Mononuclear cell (primary cell): ENCODE data around the gene EEF1A2. TPM values are rescaled to one million over a fixed set of nuclear protein-coding genes. Genes with fewer than 3 reads are reported as not detected.
"Not testable (repeated sequence)": the region's sequence is repeated elsewhere in the genome, so short reads cannot be mapped to it uniquely, and the experiment has no call there.

Experiments
- H3K27me3 ChIP-seq: 2 replicates; pipeline ENCODE4 v1.6.0; 2011; ENCODE audit warnings: low read length, control low read depth; ENCODE audit not compliant: insufficient read depth
- H3K4me1 ChIP-seq: 2 replicates; pipeline ENCODE4 v1.5.1; 2011; ENCODE audit warnings: mild to moderate bottlenecking, low read length, control low read depth; ENCODE audit not compliant: insufficient read depth
- H3K4me3 ChIP-seq: 2 replicates; pipeline ENCODE4 v1.5.1; 2011; ENCODE audit warnings: mild to moderate bottlenecking, low read length, moderate library complexity
- H3K9me3 ChIP-seq: 2 replicates; pipeline ENCODE4 v1.5.1; 2011; ENCODE audit warnings: low read depth, mild to moderate bottlenecking, control low read depth, low read length
- total RNA-seq: library from RNA; depleted of rRNA; stranded (reverse); fragments of >200 nt; gene quantifications from one replicate; pipeline ENCODE4 v1.2.3, GENCODE V29; 2012

Gene EEF1A2
- total RNA-seq, 1 donor = 0.73 TPM

- H3K4me3 ChIP-seq = no peak overlapping the region
- peaks cover 21% of the 10 kb centered on the region for H3K4me1 ChIP-seq
- no peaks in the 10 kb centered on the region for H3K27me3 ChIP-seq
- no peaks in the 10 kb centered on the region for H3K9me3 ChIP-seq
Measured at GRCh38 chr20:63518946-63519667, 20.2 kb upstream of the EEF1A2 start.

GRCh38 chr20:63518351-63518861, 19.5 kb upstream of the EEF1A2 start:
- Histone ChIP-seq H3K4me3 (no peak overlapping the region), H3K4me1 (peaks cover 21% of the 10 kb centered on the region), H3K27me3 (no peaks in the 10 kb centered on the region), H3K9me3 (no peaks in the 10 kb centered on the region)

- Histone ChIP-seq H3K4me1 (peaks cover 21% of the 10 kb centered on the region), H3K4me3 (no peak overlapping the region), H3K9me3 (no peaks in the 10 kb centered on the region), H3K27me3 (peaks cover 3% of the 10 kb centered on the region)
Measured at GRCh38 chr20:63517376-63518309, 18.8 kb upstream of the EEF1A2 start.

DNA sequence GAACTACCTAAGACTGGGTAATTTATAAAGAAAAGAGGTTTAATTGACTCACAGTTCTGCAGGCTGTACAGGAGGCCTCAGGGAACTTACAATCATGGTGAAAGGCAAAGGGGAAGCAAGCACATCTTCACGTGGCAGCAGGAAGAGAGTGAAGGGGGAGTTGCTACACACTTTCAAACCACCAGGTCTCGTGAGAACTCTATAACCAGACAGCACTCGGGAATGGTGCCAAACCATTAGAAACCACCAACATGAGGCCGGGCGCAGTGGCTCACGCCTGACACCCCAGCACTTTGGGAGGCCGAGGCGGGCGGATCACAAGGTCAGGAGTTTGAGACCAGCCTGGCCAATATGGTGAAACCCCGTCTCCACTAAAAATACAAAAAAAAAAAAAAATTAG, 15.6 kb upstream of the EEF1A2 start:
- not testable (repeated sequence) for H3K4me1 ChIP-seq, H3K4me3 ChIP-seq, H3K9me3 ChIP-seq
- H3K27me3 ChIP-seq = peaks cover 11% of the 10 kb centered on the region

DNA sequence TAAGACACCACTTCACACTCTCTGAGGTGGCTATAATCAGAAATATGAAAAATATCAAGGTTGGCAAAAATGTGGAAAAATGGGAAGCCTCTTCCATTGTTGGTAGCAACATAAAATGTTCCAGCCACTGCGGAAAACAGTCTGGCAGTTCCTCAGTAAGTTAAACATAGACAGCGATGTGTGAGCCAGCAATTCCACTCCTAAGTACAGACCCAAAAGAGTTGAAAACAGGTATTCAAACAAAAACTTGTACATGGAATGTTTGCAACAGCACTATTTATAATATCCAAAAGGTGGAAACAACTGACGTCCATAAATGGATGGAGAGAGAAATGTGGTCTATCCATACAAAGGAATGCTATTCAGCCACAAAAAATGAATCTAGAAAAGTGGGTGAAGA, 14.3 kb upstream of the EEF1A2 start:
- Histone ChIP-seq H3K4me1 (no peaks in the 10 kb centered on the region), H3K4me3 (no peak overlapping the region), H3K27me3 (peaks cover 11% of the 10 kb centered on the region), H3K9me3 (no peaks in the 10 kb centered on the region)

GRCh38 chr20:63509088-63509564, 10.2 kb upstream of the EEF1A2 start:
- peaks cover 11% of the 10 kb centered on the region for H3K27me3 ChIP-seq
- H3K9me3 ChIP-seq = no peaks in the 10 kb centered on the region
- no peak overlapping the region for H3K4me3 ChIP-seq
- H3K4me1 ChIP-seq = no peaks in the 10 kb centered on the region

GRCh38 chr20:63508072-63508768, 9.3 kb upstream of the EEF1A2 start:
- no peaks in the 10 kb centered on the region for H3K4me1 ChIP-seq
- H3K27me3 ChIP-seq = peaks cover 11% of the 10 kb centered on the region
- no peaks in the 10 kb centered on the region for H3K9me3 ChIP-seq
- no peak overlapping the region for H3K4me3 ChIP-seq

- no peak overlapping the region for H3K4me3 ChIP-seq
- no peaks in the 10 kb centered on the region for H3K9me3 ChIP-seq
- no peaks in the 10 kb centered on the region for H3K4me1 ChIP-seq
- H3K27me3 ChIP-seq = peaks cover 4% of the 10 kb centered on the region
Measured at GRCh38 chr20:63507083-63507743, 8.3 kb upstream of the EEF1A2 start.

- no peak overlapping the region for H3K4me3 ChIP-seq
Measured at GRCh38 chr20:63505723-63506122, 6.8 kb upstream of the EEF1A2 start.

GRCh38 chr20:63505281-63505680, 6.4 kb upstream of the EEF1A2 start:
- Histone ChIP-seq H3K4me3 (no peak overlapping the region), H3K9me3 (no peaks in the 10 kb centered on the region), H3K27me3 (no peaks in the 10 kb centered on the region), H3K4me1 (no peaks in the 10 kb centered on the region)

More at GRCh38 chr20:63505723-63506122, 6.8 kb upstream of the EEF1A2 start:
- no peaks in the 10 kb centered on the region for H3K9me3 ChIP-seq
- no peaks in the 10 kb centered on the region for H3K27me3 ChIP-seq
- H3K4me1 ChIP-seq = no peaks in the 10 kb centered on the region

DNA sequence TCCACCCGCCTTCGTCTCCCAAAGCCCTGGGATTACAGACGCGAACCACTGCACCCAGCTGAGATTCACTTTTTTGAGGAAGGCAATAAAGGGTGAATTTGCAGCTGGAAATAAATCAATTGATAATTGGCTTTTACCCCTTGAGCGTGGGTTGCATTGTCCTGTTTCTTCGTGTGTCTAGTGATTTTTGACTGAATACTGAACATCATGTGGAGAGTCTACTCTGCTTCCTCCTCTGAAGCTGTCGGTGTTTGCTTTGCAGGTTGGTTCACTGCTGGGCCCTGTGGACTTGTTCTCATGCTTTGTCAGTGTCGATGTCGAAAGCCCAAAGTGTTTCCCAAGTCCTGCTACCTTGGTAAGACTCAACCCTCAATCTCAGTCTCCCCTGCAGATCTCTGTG, 5.8 kb upstream of the EEF1A2 start:
- H3K4me1 ChIP-seq = no peaks in the 10 kb centered on the region
- H3K4me3 ChIP-seq = no peak overlapping the region
- H3K27me3 ChIP-seq = peaks cover 4% of the 10 kb centered on the region

GRCh38 chr20:63503524-63503923, 4.6 kb upstream of the EEF1A2 start:
- no peaks in the 10 kb centered on the region for H3K9me3 ChIP-seq
- H3K4me3 ChIP-seq = no peak overlapping the region
- H3K27me3 ChIP-seq = peaks cover 7% of the 10 kb centered on the region
- peaks cover 3% of the 10 kb centered on the region for H3K4me1 ChIP-seq

More for the DNA sequence above, 5.8 kb upstream of the EEF1A2 start:
- H3K9me3 ChIP-seq = no peaks in the 10 kb centered on the region

- no peaks in the 10 kb centered on the region for H3K9me3 ChIP-seq
- peaks cover 14% of the 10 kb centered on the region for H3K27me3 ChIP-seq
- no peak overlapping the region for H3K4me3 ChIP-seq
- H3K4me1 ChIP-seq = peaks cover 3% of the 10 kb centered on the region
Measured at GRCh38 chr20:63502671-63503172, 3.8 kb upstream of the EEF1A2 start.
